K562 (cell line): ENCODE results near the gene SCN4B. TPM values are rescaled to one million over a fixed set of nuclear protein-coding genes. Genes with fewer than 3 reads are reported as not detected.

Experiments used
- ATAC-seq: fragments of 200-7000 bp; cut with Tn5 transposase; 3 replicates; pipeline ENCODE4 v1.9.1; 2020; ENCODE audit warnings: moderate library complexity
- BruUV-seq: library from RNA; stranded (reverse); fragments of 400-500 nt; replicated peaks from 2 replicates; lab custom pipeline; 2021; lab: Mats Ljungman, UMichigan
- CTCF ChIA-PET: fragments of 300-600 bp; formaldehyde crosslinking; extraction: SDS; loops from one replicate; lab custom pipeline; 2021; ENCODE audit warnings: low intra/inter-chr PET ratio; lab: Yijun Ruan, JAX
- POLR2A ChIA-PET: fragments of 300-600, 350-650 bp; sonication (Branson Sonifier 250); formaldehyde crosslinking; extraction: SDS; loops from one replicate; lab custom pipeline; 2021; ENCODE audit warnings: antibody characterized with exemption, inconsistent platforms; lab: Yijun Ruan, JAX
- DNase-seq, 4 experiments: peaks; one replicate each; pipeline versions ENCODE4 v3.0.0 to v3.0.0-alpha.2; 2011 to 2018; ENCODE audit warnings: low spot score in 3 of 4, mixed read lengths in 3 of 4; ENCODE audit errors: extremely low read depth in 1 of 4
- FAIRE-seq: peaks from 2 replicates; lab custom pipeline; 2011; peaks lifted over from hg19 to GRCh38; lab: Jason Lieb, UNC
- H2AFZ ChIP-seq: 2 replicates; pipeline ENCODE4 v1.6.0; 2011; ENCODE audit warnings: low read depth, low read length, control low read depth, inconsistent platforms
- H3K27ac ChIP-seq: fragments of 200-600 bp; 3 replicates; pipeline ENCODE4 v1.8.0; 2011; ENCODE audit warnings: low read depth, mild to moderate bottlenecking, control low read depth, inconsistent platforms, low read length, moderate library complexity, mixed read lengths; ENCODE audit errors: extremely low read depth
- H3K27me3 ChIP-seq, 2 experiments: fragments of 300-600 bp in 1 of 2; 2 replicates in 1 of 2; 3 replicates in 1 of 2; pipeline versions ENCODE4 v1.6.0 to v1.8.0; 2011; ENCODE audit warnings: inconsistent platforms in 2 of 2, low read length in 2 of 2, mild to moderate bottlenecking in 1 of 2, mixed read lengths in 1 of 2, moderate library complexity in 1 of 2; ENCODE audit not compliant: control insufficient read depth in 2 of 2, insufficient read depth in 2 of 2
- H3K36me3 ChIP-seq: fragments of 300-600 bp; 3 replicates; pipeline ENCODE4 v1.8.0; 2011; ENCODE audit warnings: mild to moderate bottlenecking, low read length, inconsistent platforms; ENCODE audit not compliant: control insufficient read depth, insufficient read depth
- H3K4me1 ChIP-seq, 2 experiments: fragments of 200-600 bp in 1 of 2; replicated peaks in 1 of 2; 2 replicates in 1 of 2; 3 replicates in 1 of 2; pipeline versions ENCODE4 v1.5.1 to v1.8.0; 2011; ENCODE audit warnings: inconsistent platforms in 2 of 2, low read length in 2 of 2, mild to moderate bottlenecking in 1 of 2, mixed read lengths in 1 of 2, moderate library complexity in 1 of 2; ENCODE audit not compliant: control insufficient read depth in 2 of 2, insufficient read depth in 2 of 2
- H3K4me2 ChIP-seq: 2 replicates; pipeline ENCODE4 v1.6.1; 2011; ENCODE audit warnings: low read length, control low read depth, inconsistent platforms, mixed read lengths; ENCODE audit not compliant: insufficient read depth
- H3K4me3 ChIP-seq: fragments of 200-600 bp; sonication (generic), shearing (Covaris generic); 2 replicates; pipeline ENCODE4 v1.5.1; 2016; ENCODE audit warnings: control low read depth, inconsistent platforms
- H3K79me2 ChIP-seq: fragments of 200-600 bp; 3 replicates; pipeline ENCODE4 v1.8.0; 2011; ENCODE audit warnings: low read length, inconsistent platforms; ENCODE audit not compliant: control insufficient read depth, insufficient read depth
- H3K9ac ChIP-seq, 2 experiments: 2 replicates each; pipeline versions ENCODE4 v1.6.0 to v1.6.1; 2011; ENCODE audit warnings: low read depth in 2 of 2, low read length in 2 of 2, control low read depth in 1 of 2, inconsistent platforms in 1 of 2, mild to moderate bottlenecking in 1 of 2, mixed read lengths in 1 of 2; ENCODE audit not compliant: insufficient read depth in 1 of 2
- H3K9me1 ChIP-seq: one replicate; pipeline ENCODE4 v1.6.0; 2011; ENCODE audit warnings: inconsistent platforms, mild to moderate bottlenecking, low read length, moderate library complexity; ENCODE audit not compliant: control insufficient read depth, insufficient read depth
- H3K9me3 ChIP-seq: replicated peaks from 2 replicates; pipeline ENCODE4 v1.5.1; 2011; ENCODE audit warnings: low read depth, low read length, inconsistent platforms; ENCODE audit not compliant: control insufficient read depth, insufficient read depth
- H4K20me1 ChIP-seq: replicated peaks from 2 replicates; pipeline ENCODE4 v1.6.1; 2011; ENCODE audit warnings: low read length, inconsistent platforms, mixed read lengths; ENCODE audit not compliant: control insufficient read depth, insufficient read depth
- ASH1L ChIP-seq: fragments of 450-650 bp; IDR thresholded peaks from 2 replicates; pipeline ENCODE4 v1.6.1; 2018; ENCODE audit warnings: borderline replicate concordance, mild to moderate bottlenecking, low read depth; ENCODE audit not compliant: partially characterized antibody
- ATF1 ChIP-seq, 2 experiments: fragments of 450-650 bp in 1 of 2; IDR thresholded peaks; 2 replicates each; pipeline ENCODE4 v1.6.1; 2016; ENCODE audit warnings: missing compliant biosample characterization in 1 of 2, missing genetic modification characterization in 1 of 2
- C11orf30 ChIP-seq: fragments of 450-650 bp; IDR thresholded peaks from 2 replicates; pipeline ENCODE4 v1.6.1; 2016; ENCODE audit warnings: low read depth, mild to moderate bottlenecking
- CEBPB ChIP-seq: fragments of 450-650 bp; IDR thresholded peaks from 2 replicates; pipeline ENCODE4 v1.6.1; 2016; ENCODE audit warnings: missing genetic modification characterization, missing compliant biosample characterization
- CHD4 ChIP-seq: fragments of 200-600 bp; sonication (generic); IDR thresholded peaks from 3 replicates; pipeline ENCODE4 v1.6.1; 2012; ENCODE audit warnings: low read depth, mild to moderate bottlenecking, mixed read lengths, low read length, inconsistent platforms; ENCODE audit not compliant: insufficient read depth, insufficient replicate concordance, poor library complexity, severe bottlenecking
- DIDO1 ChIP-seq: fragments of 450-650 bp; IDR thresholded peaks from 2 replicates; pipeline ENCODE4 v1.6.1; 2016; ENCODE audit warnings: low read depth, missing biosample characterization, missing genetic modification characterization
- DNMT1 ChIP-seq: fragments of 450-650 bp; IDR thresholded peaks from 2 replicates; pipeline ENCODE4 v1.6.1; 2016; ENCODE audit warnings: antibody characterized with exemption, mild to moderate bottlenecking
- FIP1L1 ChIP-seq: fragments of 200-400 bp; formaldehyde crosslinking; IDR thresholded peaks from 2 replicates; pipeline ENCODE4 v1.6.1; 2018; ENCODE audit warnings: mild to moderate bottlenecking, low read depth, low read length; ENCODE audit not compliant: poor library complexity, severe bottlenecking
- FOXJ3 ChIP-seq: sonication (generic); formaldehyde crosslinking; IDR thresholded peaks from 2 replicates; pipeline ENCODE4 v1.4.0; 2020; ENCODE audit warnings: mild to moderate bottlenecking, missing genetic modification reagents
- KHSRP ChIP-seq: fragments of 450-650 bp; IDR thresholded peaks from 2 replicates; pipeline ENCODE4 v1.6.1; 2017
- KLF13 ChIP-seq: fragments of 450-650 bp; IDR thresholded peaks from 2 replicates; pipeline ENCODE4 v1.6.1; 2016; ENCODE audit warnings: missing genetic modification characterization, low read depth, mild to moderate bottlenecking, missing compliant biosample characterization, moderate library complexity, borderline replicate concordance
- MAFF ChIP-seq: IDR thresholded peaks from 2 replicates; pipeline ENCODE4 v1.6.1; 2012; ENCODE audit warnings: low read length, improper control_type of control experiment
- MAFG ChIP-seq: fragments of 450-650 bp; conservative IDR thresholded peaks from 2 replicates; pipeline ENCODE4 v1.6.1; 2016; ENCODE audit warnings: missing genetic modification characterization, missing compliant biosample characterization
- PHB2 ChIP-seq: fragments of 450-650 bp; IDR thresholded peaks from 2 replicates; pipeline ENCODE4 v1.6.1; 2017; ENCODE audit warnings: low read depth
- PTBP1 ChIP-seq: fragments of 200-400 bp; formaldehyde crosslinking; IDR thresholded peaks from 2 replicates; pipeline ENCODE4 v1.6.1; 2017; ENCODE audit warnings: low read depth, low read length
- THRA ChIP-seq: fragments of 450-650 bp; IDR thresholded peaks from 2 replicates; pipeline ENCODE4 v1.6.1; 2017; ENCODE audit warnings: mild to moderate bottlenecking, moderate library complexity
- ZFP36 ChIP-seq: fragments of 150-350 bp; IDR thresholded peaks from 2 replicates; pipeline ENCODE4 v1.6.1; 2018; ENCODE audit warnings: low read length, low read depth; ENCODE audit not compliant: partially characterized antibody
- ZFX ChIP-seq: sonication (generic); formaldehyde crosslinking; IDR thresholded peaks from 2 replicates; pipeline ENCODE4 v1.8.0; 2022; ENCODE audit warnings: mild to moderate bottlenecking, missing genetic modification reagents, moderate library complexity
- ZNF124 ChIP-seq: sonication (generic); formaldehyde crosslinking; IDR thresholded peaks from 2 replicates; pipeline ENCODE4 v1.8.1; 2022; ENCODE audit warnings: missing genetic modification reagents
- ZNF212 ChIP-seq: fragments of 450-650 bp; formaldehyde crosslinking; IDR thresholded peaks from 2 replicates; pipeline ENCODE4 v1.4.0; 2020; ENCODE audit warnings: mild to moderate bottlenecking
- ZNF316 ChIP-seq: fragments of 450-650 bp; IDR thresholded peaks from 2 replicates; pipeline ENCODE4 v1.6.1; 2016
- ZNF431 ChIP-seq: sonication (generic); formaldehyde crosslinking; IDR thresholded peaks from 2 replicates; pipeline ENCODE4 v1.8.0; 2022; ENCODE audit warnings: mild to moderate bottlenecking, missing genetic modification reagents
- ZNF780A ChIP-seq: fragments of 250-450 bp; sonication (Bioruptor Pico); IDR thresholded peaks from 2 replicates; pipeline ENCODE4 v1.5.0; 2021; ENCODE audit warnings: mild to moderate bottlenecking
- WGBS: fragments of 100-300 bp; shearing (Covaris generic); methylation state at CpG from one replicate; pipeline ENCODE4 v1.1.6; 2016; ENCODE audit warnings: low coverage, mixed read lengths; ENCODE audit not compliant: insufficient coverage; ENCODE audit errors: missing lambda C conversion rate; 5-methylcytosine and 5-hydroxymethylcytosine counted together
- in situ Hi-C: fragments of 300-500 bp; cut with MboI; formaldehyde crosslinking; loops from 4 replicates; pipeline ENCODE4 v1.15.0; 2018; ENCODE audit warnings: inconsistent platforms, mixed read lengths
- intact Hi-C: fragments of 100-400 bp; cut with micrococcal nuclease; formaldehyde crosslinking; loops from 2 replicates; pipeline ENCODE4 v1.14.2; 2022
- polyA plus RNA-seq, 8 experiments: library from polyadenylated mRNA; depleted of rRNA in 4 of 8; stranded (reverse) in 5 of 8; unstranded in 3 of 8; fragments of >200 nt; fragmentation: Nextera tagmentation in 2 of 8; fragmentation: Illumina TruSeq in 1 of 8; extraction: Ambion mirVana in 2 of 8; extraction: Trizol in 1 of 8; gene quantifications; 2 replicates each; pipeline versions ENCODE4 v1.2.1 to v1.2.3, GENCODE V29; 2011 to 2014; ENCODE audit warnings: inconsistent platforms in 1 of 8, missing spikeins in 1 of 8
- total RNA-seq, 7 experiments: library from RNA; depleted of rRNA in 6 of 7; stranded (reverse); fragments of >200 nt in 6 of 7; fragmentation: Illumina TruSeq in 2 of 7; extraction: Trizol in 2 of 7; gene quantifications; 2 replicates each; pipeline versions ENCODE4 v1.2.1 to v1.2.3, GENCODE V29; 2011 to 2021; ENCODE audit warnings: low replicate concordance in 1 of 7
- TF ChIP-seq, protein P1 (sequence below): fragments of 250-450 bp; sonication (Bioruptor Pico); IDR thresholded peaks from 2 replicates; pipeline ENCODE4 v1.4.0; 2020; ENCODE audit warnings: borderline replicate concordance

Gene SCN4B
- total and polyA plus RNA-seq, 9 of the 15 experiments (the other 6 are each of a cell fraction or from before 2014, with no cell fraction given) = 0.03 TPM; not detected in 8

DNA sequence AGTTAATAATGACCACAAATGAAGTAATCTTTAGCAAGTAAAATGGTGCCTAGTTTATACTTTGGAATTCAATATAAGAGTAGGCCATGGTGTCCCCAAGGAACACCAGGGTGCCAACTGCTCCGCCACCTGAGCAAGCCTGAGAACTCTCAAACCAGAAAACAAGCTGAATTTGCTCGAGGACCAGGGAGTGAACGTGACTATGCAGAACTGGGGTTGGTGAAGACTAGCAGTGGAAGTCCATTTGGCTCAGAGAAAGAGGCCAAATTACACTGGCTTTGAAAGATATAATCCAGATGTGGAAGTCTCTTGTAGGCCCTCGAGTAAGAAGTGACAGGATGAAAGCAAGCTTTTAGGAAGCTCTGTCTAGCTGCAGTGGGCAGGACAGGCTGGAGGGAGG is 57.1 kb downstream of the SCN4B start:
- Histone ChIP-seq H3K9ac (no peak overlapping the region; a peak in 1 of 4 replicates), H3K4me3 (no peak overlapping the region), H3K9me1 (no peaks in the 10 kb centered on the region), H2AFZ (peak overlapping the region; percentile 67), H4K20me1 (no peaks in the 10 kb centered on the region), H3K9me3 (no peaks in the 10 kb centered on the region), H3K36me3 (no peaks in the 10 kb centered on the region), H3K79me2 (no peaks in the 10 kb centered on the region), H3K27ac (no peak overlapping the region), H3K27me3 (no peaks in the 10 kb centered on the region), H3K4me2 (no peak overlapping the region), H3K4me1 (peaks cover 8 to 14% of the 10 kb centered on the region in 2 experiments; a peak in 3 of 5 replicates)
- ATAC-seq (peak; percentile 39), FAIRE-seq (no peak), DNase-seq (no peak)
- in situ Hi-C loops (no loop called here), intact Hi-C loops (no loop called here)
- no TSS peak for BruUV-seq
- CTCF ChIA-PET = no interaction called here
- POLR2A ChIA-PET = interaction anchor here (0.6 to 1.4 kb wide), 6 partner anchors 10 to 251 kb away, joined by 3 read pairs; no protein-coding TSS in a partner anchor
- WGBS = 24% methylated on average over 4 of the region's 4 CpGs
- TF ChIP-seq MAFF (peak; percentile 14; the same call in 1 of the 2 replicates), ATF1 (CRISPR knock-in tag; IDR thresholded peaks at IDR 0.05) (no peak), ATF1 (tag; IDR thresholded peaks at IDR 0.05) (no peak), DNMT1 (no peak), ZNF212 (CRISPR knock-in tag) (no peak), ZNF431 (CRISPR knock-in tag) (no peak), ASH1L (no peak), PTBP1 (no peak), PHB2 (no peak), MAFG (tag) (peak; percentile 73), CHD4 (no peak), ZFP36 (no peak), THRA (no peak), FIP1L1 (no peak), C11orf30 (peak; percentile 68), DIDO1 (tag) (no peak), ZNF780A (no peak), CEBPB (no peak), ZNF316 (peak; percentile 53; the same call in 1 of the 2 replicates), KLF13 (tag) (no peak), ZNF124 (CRISPR knock-in tag) (no peak), KHSRP (no peak), FOXJ3 (CRISPR knock-in tag) (no peak), ZFX (CRISPR knock-in tag) (no peak)
- TF ChIP-seq, protein P1, sequence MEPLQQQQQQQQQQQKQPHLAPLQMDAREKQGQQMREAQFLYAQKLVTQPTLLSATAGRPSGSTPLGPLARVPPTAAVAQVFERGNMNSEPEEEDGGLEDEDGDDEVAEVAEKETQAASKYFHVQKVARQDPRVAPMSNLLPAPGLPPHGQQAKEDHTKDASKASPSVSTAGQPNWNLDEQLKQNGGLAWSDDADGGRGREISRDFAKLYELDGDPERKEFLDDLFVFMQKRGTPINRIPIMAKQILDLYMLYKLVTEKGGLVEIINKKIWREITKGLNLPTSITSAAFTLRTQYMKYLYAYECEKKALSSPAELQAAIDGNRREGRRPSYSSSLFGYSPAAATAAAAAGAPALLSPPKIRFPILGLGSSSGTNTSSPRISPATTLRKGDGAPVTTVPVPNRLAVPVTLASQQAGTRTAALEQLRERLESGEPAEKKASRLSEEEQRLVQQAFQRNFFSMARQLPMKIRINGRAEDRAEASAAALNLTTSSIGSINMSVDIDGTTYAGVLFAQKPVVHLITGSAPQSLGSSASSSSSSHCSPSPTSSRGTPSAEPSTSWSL (CRISPR knock-in tag) = no peak
